Loucy (cell line): ENCODE measurements around the gene ERAP2.

ENCODE experiments used
- H2AFZ ChIP-seq: fragments of 200-600 bp; sonication (generic); 2 replicates; pipeline ENCODE4 v1.6.0; 2016; ENCODE audit warnings: antibody characterized with exemption, mild to moderate bottlenecking, low read length, moderate library complexity
- H3F3A ChIP-seq: fragments of 200-600 bp; 2 replicates; pipeline ENCODE4 v1.6.0; 2016; ENCODE audit warnings: antibody characterized with exemption, low read depth, mild to moderate bottlenecking
- H3K27me3 ChIP-seq: fragments of 200-600 bp; sonication (generic); 2 replicates; pipeline ENCODE4 v1.6.1; 2014; ENCODE audit warnings: low read length, mild to moderate bottlenecking; ENCODE audit not compliant: insufficient read depth, poor library complexity, severe bottlenecking
- H3K36me3 ChIP-seq: fragments of 200-600 bp; sonication (generic); 2 replicates; pipeline ENCODE4 v1.6.1; 2016; ENCODE audit warnings: low read length; ENCODE audit not compliant: insufficient read depth
- H3K4me1 ChIP-seq: fragments of 200-600 bp; sonication (generic); 2 replicates; pipeline ENCODE4 v1.5.1; 2014; ENCODE audit warnings: low read length, mild to moderate bottlenecking; ENCODE audit not compliant: insufficient read depth, poor library complexity, severe bottlenecking
- H3K4me2 ChIP-seq: fragments of 200-600 bp; sonication (generic); 2 replicates; pipeline ENCODE4 v1.6.0; 2014; ENCODE audit warnings: antibody characterized with exemption, low read length, low read depth, mild to moderate bottlenecking; ENCODE audit not compliant: poor library complexity, severe bottlenecking
- H3K4me3 ChIP-seq: fragments of 200-600 bp; sonication (generic); 2 replicates; pipeline ENCODE4 v1.5.1; 2014; ENCODE audit warnings: low read length, mild to moderate bottlenecking, mixed read lengths; ENCODE audit not compliant: poor library complexity, severe bottlenecking
- H3K79me2 ChIP-seq: fragments of 200-600 bp; sonication (generic); 2 replicates; pipeline ENCODE4 v1.6.1; 2014; ENCODE audit warnings: low read length; ENCODE audit not compliant: insufficient read depth
- H3K9ac ChIP-seq: fragments of 200-600 bp; sonication (generic); 2 replicates; pipeline ENCODE4 v1.6.0; 2014; ENCODE audit warnings: mild to moderate bottlenecking, low read depth, low read length, moderate library complexity; ENCODE audit not compliant: poor library complexity, severe bottlenecking
- H3K9me2 ChIP-seq: fragments of 200-600 bp; sonication (generic); replicated peaks from 2 replicates; pipeline ENCODE4 v1.6.1; 2016; ENCODE audit warnings: low read depth, low read length, mixed read lengths
- H3K9me3 ChIP-seq: fragments of 200-600 bp; sonication (generic); 2 replicates; pipeline ENCODE4 v1.6.1; 2014; ENCODE audit warnings: mild to moderate bottlenecking, antibody characterized with exemption, low read length, low read depth; ENCODE audit not compliant: insufficient read depth
- H4K20me1 ChIP-seq: fragments of 200-600 bp; sonication (generic); 2 replicates; pipeline ENCODE4 v1.6.0; 2014; ENCODE audit warnings: antibody characterized with exemption, low read length, mild to moderate bottlenecking; ENCODE audit not compliant: insufficient read depth, poor library complexity, severe bottlenecking
- EZH2phosphoT487 ChIP-seq: fragments of 200-600 bp; IDR thresholded peaks from 2 replicates; pipeline ENCODE4 v1.6.1; 2018; ENCODE audit warnings: antibody characterized with exemption, mild to moderate bottlenecking, moderate library complexity, borderline replicate concordance
- TF ChIP-seq, protein P1 (sequence below): fragments of 200-600 bp; sonication (generic); conservative IDR thresholded peaks from 2 replicates; pipeline ENCODE4 v1.5.1; 2014; ENCODE audit warnings: mild to moderate bottlenecking, antibody characterized with exemption, low read length

Gene ERAP2

DNA sequence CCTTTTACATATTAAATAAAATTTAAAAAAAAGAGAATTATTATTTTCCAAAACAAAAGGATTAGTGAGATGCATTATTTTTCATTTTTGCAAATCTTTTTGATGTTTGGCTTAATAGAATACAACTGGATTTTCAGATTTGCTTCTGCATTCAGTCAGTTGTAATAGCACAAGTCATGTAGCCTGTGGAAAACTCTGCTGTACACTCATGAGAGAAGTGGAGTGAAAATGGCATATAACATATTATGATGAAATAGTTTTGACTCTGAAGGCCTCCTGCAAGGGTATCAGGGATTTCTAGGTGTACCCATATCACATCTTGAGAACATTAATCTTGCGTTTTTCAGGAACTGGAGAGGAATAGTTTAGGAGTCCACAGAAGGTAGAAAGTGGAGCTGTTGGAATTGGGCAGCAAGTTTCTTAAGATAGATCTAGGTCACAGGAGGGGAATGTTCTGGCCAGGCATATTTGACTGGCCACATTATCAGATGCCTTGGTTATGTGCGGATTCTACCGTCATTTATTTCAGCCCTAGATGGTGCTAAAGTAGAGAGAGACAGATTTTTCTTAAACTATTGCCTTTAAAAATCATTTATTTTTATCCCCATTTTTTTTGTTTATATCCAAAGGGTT lies 75.9 kb downstream of the ERAP2 start:
- Histone ChIP-seq H3K79me2 (peaks cover 96% of the 10 kb centered on the region), H3K9ac (no peak overlapping the region), H3K4me1 (peaks cover 34% of the 10 kb centered on the region), H2AFZ (no peak overlapping the region), H4K20me1 (peaks cover 42% of the 10 kb centered on the region), H3K4me3 (no peak overlapping the region), H3K4me2 (no peak overlapping the region), H3F3A (no peaks in the 10 kb centered on the region), H3K36me3 (0 out of 2 replicates have a peak, but pooled peaks cover 5% of the 10 kb centered on the region), H3K9me2 (no peaks in the 10 kb centered on the region), H3K27me3 (no peaks in the 10 kb centered on the region), H3K9me3 (no peaks in the 10 kb centered on the region)
- no peak for TF ChIP-seq EZH2phosphoT487
- TF ChIP-seq, protein P1, sequence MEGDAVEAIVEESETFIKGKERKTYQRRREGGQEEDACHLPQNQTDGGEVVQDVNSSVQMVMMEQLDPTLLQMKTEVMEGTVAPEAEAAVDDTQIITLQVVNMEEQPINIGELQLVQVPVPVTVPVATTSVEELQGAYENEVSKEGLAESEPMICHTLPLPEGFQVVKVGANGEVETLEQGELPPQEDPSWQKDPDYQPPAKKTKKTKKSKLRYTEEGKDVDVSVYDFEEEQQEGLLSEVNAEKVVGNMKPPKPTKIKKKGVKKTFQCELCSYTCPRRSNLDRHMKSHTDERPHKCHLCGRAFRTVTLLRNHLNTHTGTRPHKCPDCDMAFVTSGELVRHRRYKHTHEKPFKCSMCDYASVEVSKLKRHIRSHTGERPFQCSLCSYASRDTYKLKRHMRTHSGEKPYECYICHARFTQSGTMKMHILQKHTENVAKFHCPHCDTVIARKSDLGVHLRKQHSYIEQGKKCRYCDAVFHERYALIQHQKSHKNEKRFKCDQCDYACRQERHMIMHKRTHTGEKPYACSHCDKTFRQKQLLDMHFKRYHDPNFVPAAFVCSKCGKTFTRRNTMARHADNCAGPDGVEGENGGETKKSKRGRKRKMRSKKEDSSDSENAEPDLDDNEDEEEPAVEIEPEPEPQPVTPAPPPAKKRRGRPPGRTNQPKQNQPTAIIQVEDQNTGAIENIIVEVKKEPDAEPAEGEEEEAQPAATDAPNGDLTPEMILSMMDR = peak; percentile 20

DNA sequence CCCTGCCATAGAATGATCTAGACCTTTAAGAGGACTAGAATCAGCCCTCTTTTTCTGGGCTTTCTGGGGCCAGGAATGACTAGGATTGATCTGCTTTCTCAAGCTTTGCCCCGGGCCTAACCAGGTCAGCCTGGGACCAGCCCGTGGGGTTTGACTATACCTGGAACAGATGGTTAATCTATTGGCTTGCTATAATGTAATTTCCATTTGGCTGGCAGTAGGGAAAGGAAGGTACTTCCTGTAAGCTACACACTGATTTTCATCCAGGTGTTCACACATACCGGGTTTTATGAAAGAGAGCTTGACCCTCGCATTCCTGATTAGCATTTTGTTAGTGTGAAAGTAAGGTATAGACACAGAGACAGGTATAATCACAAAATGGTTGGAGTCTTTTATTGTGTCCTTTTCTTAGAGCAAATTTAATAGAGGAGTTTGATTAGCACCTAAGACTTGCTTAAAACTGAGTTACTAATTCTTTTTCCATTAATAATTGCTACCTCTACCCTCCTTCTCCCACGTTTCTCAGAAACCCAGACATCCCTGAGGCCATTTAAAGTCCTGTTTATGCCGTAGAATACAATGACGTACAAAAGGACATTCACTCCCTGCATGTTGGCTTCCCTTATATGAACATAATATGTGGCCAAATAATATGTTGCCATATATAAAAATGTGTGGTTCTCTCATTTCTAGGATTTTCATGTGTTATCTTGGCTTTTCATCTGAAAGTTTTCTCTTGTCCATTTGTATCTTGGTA lies 76.9 kb downstream of the ERAP2 start:
- H3K4me1 ChIP-seq = peaks cover 41% of the 10 kb centered on the region
- H3K9me3 ChIP-seq = no peaks in the 10 kb centered on the region
- peaks cover 96% of the 10 kb centered on the region for H3K79me2 ChIP-seq
- peak overlapping the region; percentile 13 for H3K4me2 ChIP-seq
- peaks cover 3% of the 10 kb centered on the region; the same call in 1 of the 2 replicates for H3F3A ChIP-seq
- no peaks in the 10 kb centered on the region for H3K9me2 ChIP-seq
- no peak for TF ChIP-seq EZH2phosphoT487
- TF ChIP-seq, protein P1 = no peak
- no peak overlapping the region for H2AFZ ChIP-seq
- H3K9ac ChIP-seq = no peak overlapping the region
- H4K20me1 ChIP-seq = peaks cover 45% of the 10 kb centered on the region
- H3K27me3 ChIP-seq = no peaks in the 10 kb centered on the region
- 0 out of 2 replicates have a peak, but pooled peaks cover 5% of the 10 kb centered on the region for H3K36me3 ChIP-seq
- H3K4me3 ChIP-seq = no peak overlapping the region

- H4K20me1 ChIP-seq = peaks cover 23% of the 10 kb centered on the region
- H3K4me2 ChIP-seq = peak overlapping the region; percentile 34
- no peaks in the 10 kb centered on the region for H3K9me3 ChIP-seq
- peaks cover 91% of the 10 kb centered on the region for H3K79me2 ChIP-seq
- no peak for TF ChIP-seq EZH2phosphoT487
- TF ChIP-seq, protein P1 = no peak
- H3K27me3 ChIP-seq = no peaks in the 10 kb centered on the region
- peaks cover 7% of the 10 kb centered on the region; the same call in 1 of the 2 replicates for H3F3A ChIP-seq
- H3K36me3 ChIP-seq = peaks cover 7% of the 10 kb centered on the region; the same call in 1 of the 2 replicates
- no peaks in the 10 kb centered on the region for H3K9me2 ChIP-seq
- no peak overlapping the region for H3K4me3 ChIP-seq
- H3K9ac ChIP-seq = peak overlapping the region; percentile 28
- H3K4me1 ChIP-seq = peaks cover 74% of the 10 kb centered on the region
- H2AFZ ChIP-seq = no peak overlapping the region
Observed at GRCh38 chr5:96957254-96958049, 81.2 kb downstream of the ERAP2 start.
